A549 (cell line): ENCODE data around the gene ARHGDIG. TPM values are rescaled to one million over a fixed set of nuclear protein-coding genes. Genes with fewer than 3 reads are reported as not detected.
"Not testable (repeated sequence)": the region's sequence is repeated elsewhere in the genome, so short reads cannot be mapped to it uniquely, and the experiment has no call there.

Experiments
- ATAC-seq, 2 experiments: fragments of 200-7000 bp in 1 of 2; fragments of >200 bp in 1 of 2; cut with Nextera tagmentation in 1 of 2; cut with Tn5 transposase in 1 of 2; 3 replicates each; pipeline versions ENCODE4 v1.8.0 to v1.9.1; 2018 to 2020; ENCODE audit warnings: mild to moderate bottlenecking in 1 of 2, moderate library complexity in 1 of 2
- CTCF ChIA-PET: fragments of 300-600 bp; sonication (Branson Sonifier 250); formaldehyde crosslinking; extraction: SDS; loops from one replicate; lab custom pipeline; 2021; ENCODE audit warnings: antibody characterized with exemption, inconsistent platforms; lab: Yijun Ruan, JAX
- POLR2A ChIA-PET: fragments of 350-600 bp; formaldehyde crosslinking; extraction: SDS; loops from one replicate; lab custom pipeline; 2021; ENCODE audit warnings: antibody characterized with exemption, inconsistent platforms; lab: Yijun Ruan, JAX
- DNase-seq, 2 experiments: peaks; one replicate each; pipeline versions ENCODE4 v3.0.0 to v3.0.0-alpha.2; 2011 to 2016; ENCODE audit warnings: low read depth in 1 of 2, low spot score in 1 of 2
- FAIRE-seq: peaks from 2 replicates; lab custom pipeline; 2011; peaks lifted over from hg19 to GRCh38; lab: Jason Lieb, UNC
- H3K27ac ChIP-seq, 2 experiments: fragments of >200 bp; sonication (Bioruptor Twin); formaldehyde crosslinking; 3 replicates each; pipeline ENCODE4 v1.5.1; 2016 to 2017
- H3K4me1 ChIP-seq: fragments of >200 bp; sonication (Bioruptor Twin); formaldehyde crosslinking; 3 replicates; pipeline ENCODE4 v1.6.1; 2016
- H3K4me2 ChIP-seq: fragments of >200 bp; sonication (Bioruptor Twin); formaldehyde crosslinking; 3 replicates; pipeline ENCODE4 v1.6.1; 2016
- H3K4me3 ChIP-seq: fragments of >200 bp; sonication (Bioruptor Twin); formaldehyde crosslinking; 3 replicates; pipeline ENCODE4 v1.5.1; 2016
- H3K9me3 ChIP-seq: fragments of >200 bp; sonication (Bioruptor Twin); formaldehyde crosslinking; 3 replicates; pipeline ENCODE4 v1.6.1; 2016
- BCL3 ChIP-seq: fragments of >200 bp; sonication (Bioruptor Twin); formaldehyde crosslinking; IDR thresholded peaks from 3 replicates; pipeline ENCODE4 v1.6.1; 2016
- BHLHE40 ChIP-seq: IDR thresholded peaks from 2 replicates; pipeline ENCODE4 v1.6.1; 2012; ENCODE audit warnings: low read depth, low read length, inconsistent platforms
- CBX8 ChIP-seq: fragments of 200-600 bp; sonication (generic); IDR thresholded peaks from 2 replicates; pipeline ENCODE4 v1.6.1; 2016
- ESRRA ChIP-seq: fragments of 150-350 bp; IDR thresholded peaks from 2 replicates; pipeline ENCODE4 v1.6.1; 2014; ENCODE audit warnings: mild to moderate bottlenecking, low read length, borderline replicate concordance
- FOSL2 ChIP-seq, 2 experiments: fragments of 450-650 bp in 1 of 2; fragments of >200 bp in 1 of 2; sonication (Bioruptor Twin) in 1 of 2; formaldehyde crosslinking; IDR thresholded peaks; 2 replicates each; pipeline versions ENCODE4 v1.5.0 to v1.6.1; 2016 to 2020; ENCODE audit warnings: mild to moderate bottlenecking in 1 of 2, moderate library complexity in 1 of 2
- FOXS1 ChIP-seq: fragments of 250-450 bp; sonication (Bioruptor Pico); IDR thresholded peaks from 2 replicates; pipeline ENCODE4 v1.5.0; 2020; ENCODE audit warnings: mild to moderate bottlenecking, moderate library complexity
- HOXA7 ChIP-seq: fragments of 250-450 bp; sonication (Bioruptor Pico); IDR thresholded peaks from 2 replicates; pipeline ENCODE4 v1.5.0; 2020; ENCODE audit warnings: mild to moderate bottlenecking, moderate library complexity
- JUNB ChIP-seq: fragments of >200 bp; sonication (Bioruptor Twin); formaldehyde crosslinking; IDR thresholded peaks from 2 replicates; pipeline ENCODE4 v1.6.1; 2016
- KDM5A ChIP-seq: fragments of 200-600 bp; sonication (generic); IDR thresholded peaks from 2 replicates; pipeline ENCODE4 v1.6.1; 2016; ENCODE audit warnings: antibody characterized with exemption, mild to moderate bottlenecking
- MAFK ChIP-seq: fragments of 450-650 bp; IDR thresholded peaks from 2 replicates; pipeline ENCODE4 v1.6.1; 2014; ENCODE audit not compliant: partially characterized antibody
- MAX ChIP-seq: IDR thresholded peaks from 2 replicates; pipeline ENCODE4 v1.6.1; 2012
- MAZ ChIP-seq: fragments of 150-350 bp; IDR thresholded peaks from 2 replicates; pipeline ENCODE4 v1.6.1; 2014; ENCODE audit warnings: antibody characterized with exemption, low read depth, low read length, borderline replicate concordance
- NR3C1 ChIP-seq: fragments of >200 bp; sonication (Bioruptor Twin); formaldehyde crosslinking; IDR thresholded peaks from 3 replicates; pipeline ENCODE4 v1.6.1; 2017
- REST ChIP-seq: fragments of 200-600 bp; sonication (generic); IDR thresholded peaks from 2 replicates; pipeline ENCODE4 v1.6.1; 2016; ENCODE audit warnings: antibody characterized with exemption, mild to moderate bottlenecking, moderate library complexity
- RFX5 ChIP-seq: fragments of 450-650 bp; IDR thresholded peaks from 2 replicates; pipeline ENCODE4 v1.7.1; 2014; ENCODE audit warnings: antibody characterized with exemption, mild to moderate bottlenecking, moderate library complexity
- SREBF2 ChIP-seq: fragments of 450-650 bp; IDR thresholded peaks from 2 replicates; pipeline ENCODE4 v1.6.1; 2014; ENCODE audit warnings: mild to moderate bottlenecking, moderate library complexity
- TP53 ChIP-seq: fragments of 250-450 bp; sonication (Bioruptor Pico); IDR thresholded peaks from 2 replicates; pipeline ENCODE4 v1.5.0; 2021; ENCODE audit warnings: mild to moderate bottlenecking, moderate library complexity
- ZC3H11A ChIP-seq: fragments of 450-650 bp; IDR thresholded peaks from 2 replicates; pipeline ENCODE4 v1.6.1; 2014; ENCODE audit warnings: antibody characterized with exemption, mild to moderate bottlenecking
- ZNF302 ChIP-seq: fragments of 250-450 bp; sonication (Bioruptor Pico); IDR thresholded peaks from 2 replicates; pipeline ENCODE4 v1.9.0; 2021; ENCODE audit warnings: inconsistent platforms, mild to moderate bottlenecking, moderate library complexity
- ZSCAN20 ChIP-seq: fragments of 250-450 bp; sonication (Bioruptor Pico); IDR thresholded peaks from 2 replicates; pipeline ENCODE4 v1.8.0; 2022; ENCODE audit warnings: mild to moderate bottlenecking, moderate library complexity
- WGBS: methylation state at CpG from one replicate; pipeline ENCODE4 v1.1.6; 2017; ENCODE audit errors: missing lambda C conversion rate; 5-methylcytosine and 5-hydroxymethylcytosine counted together
- polyA plus RNA-seq, 4 experiments: library from polyadenylated mRNA; depleted of rRNA in 3 of 4; stranded (reverse); fragments of >200 nt; fragmentation: RNase III in 1 of 4; extraction: RNeasy Plus Mini Kit Qiagen cat#74134 plus additional on column Dnase treatment in 1 of 4; gene quantifications; 2 replicates in 3 of 4; 3 replicates in 1 of 4; pipeline ENCODE4 v1.2.3, GENCODE V29; 2011 to 2017
- TF ChIP-seq, protein P1 (sequence below): fragments of >200 bp; sonication (Bioruptor Twin); formaldehyde crosslinking; IDR thresholded peaks from 3 replicates; pipeline ENCODE4 v1.5.1; 2016
- TF ChIP-seq, protein P2 (sequence below): IDR thresholded peaks from 2 replicates; pipeline ENCODE4 v1.6.1; 2012

The ARHGDIG gene
- polyA plus RNA-seq, 2 of the 4 experiments (the other 2 are of a cell fraction), result 1.1 to 1.9 TPM

GRCh38 chr16:265711-266110 lies 14.7 kb upstream of the ARHGDIG start:
- no peak; a peak in 1 of 6 replicates for ATAC-seq
- H3K4me2 ChIP-seq, result no peak overlapping the region
- WGBS, result 79% methylated on average over 12 of the region's 12 CpGs
- POLR2A ChIA-PET, result no interaction called here
- FAIRE-seq, result no peak
- TF ChIP-seq ZSCAN20 (CRISPR knock-in tag) (no peak), ZNF302 (no peak), RFX5 (no peak), CBX8 (no peak), MAX (no peak), NR3C1 (no peak), FOSL2 (IDR thresholded peaks at IDR 0.05) (no peak), FOSL2 (CRISPR knock-in tag; IDR thresholded peaks at IDR 0.05) (no peak), ZC3H11A (no peak), HOXA7 (CRISPR knock-in tag) (no peak)
- TF ChIP-seq, all 56 proteins: peak for 0
- CTCF ChIA-PET, result interaction anchor here (1.2 to 2.5 kb wide), 2 partner anchors 96 to 200 kb away, joined by 3 to 7 read pairs; no protein-coding TSS in a partner anchor
- no peak overlapping the region for H3K4me3 ChIP-seq
- DNase-seq, result no peak
- H3K27ac ChIP-seq, result no peak overlapping the region
- H3K9me3 ChIP-seq, result no peaks in the 10 kb centered on the region
- no peaks in the 10 kb centered on the region for H3K4me1 ChIP-seq

GRCh38 chr16:266258-267164 lies 13.9 kb upstream of the ARHGDIG start:
- no peak for FAIRE-seq
- no peak for DNase-seq
- ATAC-seq, result no peak
- 87% methylated on average over 20 of the region's 25 CpGs for WGBS
- TF ChIP-seq, protein P1, sequence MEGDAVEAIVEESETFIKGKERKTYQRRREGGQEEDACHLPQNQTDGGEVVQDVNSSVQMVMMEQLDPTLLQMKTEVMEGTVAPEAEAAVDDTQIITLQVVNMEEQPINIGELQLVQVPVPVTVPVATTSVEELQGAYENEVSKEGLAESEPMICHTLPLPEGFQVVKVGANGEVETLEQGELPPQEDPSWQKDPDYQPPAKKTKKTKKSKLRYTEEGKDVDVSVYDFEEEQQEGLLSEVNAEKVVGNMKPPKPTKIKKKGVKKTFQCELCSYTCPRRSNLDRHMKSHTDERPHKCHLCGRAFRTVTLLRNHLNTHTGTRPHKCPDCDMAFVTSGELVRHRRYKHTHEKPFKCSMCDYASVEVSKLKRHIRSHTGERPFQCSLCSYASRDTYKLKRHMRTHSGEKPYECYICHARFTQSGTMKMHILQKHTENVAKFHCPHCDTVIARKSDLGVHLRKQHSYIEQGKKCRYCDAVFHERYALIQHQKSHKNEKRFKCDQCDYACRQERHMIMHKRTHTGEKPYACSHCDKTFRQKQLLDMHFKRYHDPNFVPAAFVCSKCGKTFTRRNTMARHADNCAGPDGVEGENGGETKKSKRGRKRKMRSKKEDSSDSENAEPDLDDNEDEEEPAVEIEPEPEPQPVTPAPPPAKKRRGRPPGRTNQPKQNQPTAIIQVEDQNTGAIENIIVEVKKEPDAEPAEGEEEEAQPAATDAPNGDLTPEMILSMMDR, result no peak
- no peak for TF ChIP-seq TP53 (CRISPR knock-in tag)
- no peak for TF ChIP-seq BHLHE40
- TF ChIP-seq FOXS1 (CRISPR knock-in tag), result no peak
- TF ChIP-seq MAFK, result no peak
- TF ChIP-seq ZSCAN20 (CRISPR knock-in tag), result no peak
- no peak for TF ChIP-seq JUNB
- no peak for TF ChIP-seq REST
- TF ChIP-seq, protein P2, sequence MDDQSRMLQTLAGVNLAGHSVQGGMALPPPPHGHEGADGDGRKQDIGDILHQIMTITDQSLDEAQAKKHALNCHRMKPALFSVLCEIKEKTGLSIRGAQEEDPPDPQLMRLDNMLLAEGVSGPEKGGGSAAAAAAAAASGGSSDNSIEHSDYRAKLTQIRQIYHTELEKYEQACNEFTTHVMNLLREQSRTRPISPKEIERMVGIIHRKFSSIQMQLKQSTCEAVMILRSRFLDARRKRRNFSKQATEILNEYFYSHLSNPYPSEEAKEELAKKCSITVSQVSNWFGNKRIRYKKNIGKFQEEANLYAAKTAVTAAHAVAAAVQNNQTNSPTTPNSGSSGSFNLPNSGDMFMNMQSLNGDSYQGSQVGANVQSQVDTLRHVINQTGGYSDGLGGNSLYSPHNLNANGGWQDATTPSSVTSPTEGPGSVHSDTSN, result no peak
- TF ChIP-seq ESRRA, result no peak
- TF ChIP-seq SREBF2, result no peak
- TF ChIP-seq MAZ, result no peak
- no peak for TF ChIP-seq BCL3
- TF ChIP-seq KDM5A, result no peak
- ChIA-PET POLR2A (no interaction called here), CTCF (interaction anchor here (1.2 to 2.5 kb wide), 2 partner anchors 96 to 201 kb away, joined by 3 to 7 read pairs; no protein-coding TSS in a partner anchor)
- H3K9me3 ChIP-seq, result no peaks in the 10 kb centered on the region
- H3K4me3 ChIP-seq, result no peak overlapping the region
- H3K4me1 ChIP-seq, result no peaks in the 10 kb centered on the region
- no peak overlapping the region for H3K4me2 ChIP-seq
- H3K27ac ChIP-seq, result no peak overlapping the region

DNA sequence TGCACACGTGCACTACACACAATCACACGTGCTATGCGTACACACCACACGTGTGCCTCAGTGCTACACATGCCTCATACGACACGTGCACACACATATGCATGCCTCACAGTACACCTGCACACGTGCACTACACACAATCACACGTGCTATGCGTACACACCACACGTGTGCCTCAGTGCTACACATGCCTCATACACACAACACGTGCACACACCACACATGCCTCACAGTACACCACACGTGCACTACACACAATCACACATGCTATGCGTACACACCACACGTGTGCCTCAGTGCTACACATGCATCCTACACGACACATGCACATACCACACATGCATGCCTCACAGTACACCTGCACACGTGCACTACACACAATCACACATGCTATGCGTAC lies 12.8 kb upstream of the ARHGDIG start:
- H3K4me2 ChIP-seq, H3K9me3 ChIP-seq, FAIRE-seq, POLR2A ChIA-PET, CTCF ChIA-PET, H3K4me1 ChIP-seq, H3K27ac ChIP-seq, H3K4me3 ChIP-seq, ATAC-seq, DNase-seq: not testable (repeated sequence)
- 76% methylated on average over 17 of the region's 17 CpGs for WGBS
